ENCODE measurements around the gene CERS4. TPM values are rescaled to one million over a fixed set of nuclear protein-coding genes. Genes with fewer than 3 reads are reported as not detected.
"Not testable (repeated sequence)": the region's sequence is repeated elsewhere in the genome, so short reads cannot be mapped to it uniquely, and the experiment has no call there.

Gene CERS4
- polyA plus RNA-seq, 4 donors = 24.7 to 52.6 (median 37.5) TPM

DNA sequence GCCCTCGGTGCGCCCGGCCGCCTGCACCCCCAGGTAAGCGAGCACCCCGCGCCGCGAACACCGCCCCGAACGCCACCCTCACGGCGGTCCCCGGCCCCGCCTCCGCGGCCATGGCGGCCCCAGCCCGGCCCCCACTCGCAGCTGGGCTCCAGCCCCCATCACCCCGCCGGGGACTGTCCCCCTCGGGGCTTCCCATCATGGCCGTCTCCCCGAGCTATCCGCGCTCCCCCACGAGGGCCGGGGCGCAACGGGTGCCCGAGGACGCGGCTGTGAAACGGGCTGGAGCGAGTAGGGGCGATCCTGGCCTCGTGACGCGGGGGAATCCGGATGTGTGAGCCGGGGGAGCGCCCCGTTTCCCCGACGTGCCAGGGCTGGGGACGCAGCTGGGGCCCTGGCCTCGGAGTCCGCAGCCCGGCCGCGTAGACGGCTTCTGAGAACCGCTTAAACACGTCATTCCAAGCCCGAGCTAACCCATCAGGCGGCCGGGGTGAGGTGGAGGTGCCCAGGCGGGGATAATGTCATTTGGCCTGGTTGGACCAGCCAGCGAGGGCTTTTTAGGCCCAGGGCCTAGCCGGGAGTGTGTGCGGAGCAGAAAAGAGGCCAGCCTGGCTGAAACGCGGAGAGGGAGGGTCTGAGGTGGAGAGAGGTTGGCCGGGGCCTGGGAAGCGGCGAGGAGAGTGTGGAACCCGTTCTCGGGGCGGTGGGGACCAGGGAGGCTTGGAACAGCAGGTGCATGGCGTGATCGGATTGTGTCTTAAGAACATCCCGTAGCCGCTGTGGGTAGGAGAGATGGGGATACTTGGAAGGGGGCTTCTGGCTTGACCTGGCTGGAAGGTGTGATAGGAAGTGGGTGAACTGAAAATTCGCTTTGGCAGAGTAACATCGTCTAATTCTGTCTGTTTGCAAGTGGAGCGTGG lies 550 bp downstream of the CERS4 start:
- peak in 2 of 4 donors; percentile 22 to 27 for DNase-seq (ENCODE audit: low read depth in 4 of 4, low spot score in 3 of 4)

DNA sequence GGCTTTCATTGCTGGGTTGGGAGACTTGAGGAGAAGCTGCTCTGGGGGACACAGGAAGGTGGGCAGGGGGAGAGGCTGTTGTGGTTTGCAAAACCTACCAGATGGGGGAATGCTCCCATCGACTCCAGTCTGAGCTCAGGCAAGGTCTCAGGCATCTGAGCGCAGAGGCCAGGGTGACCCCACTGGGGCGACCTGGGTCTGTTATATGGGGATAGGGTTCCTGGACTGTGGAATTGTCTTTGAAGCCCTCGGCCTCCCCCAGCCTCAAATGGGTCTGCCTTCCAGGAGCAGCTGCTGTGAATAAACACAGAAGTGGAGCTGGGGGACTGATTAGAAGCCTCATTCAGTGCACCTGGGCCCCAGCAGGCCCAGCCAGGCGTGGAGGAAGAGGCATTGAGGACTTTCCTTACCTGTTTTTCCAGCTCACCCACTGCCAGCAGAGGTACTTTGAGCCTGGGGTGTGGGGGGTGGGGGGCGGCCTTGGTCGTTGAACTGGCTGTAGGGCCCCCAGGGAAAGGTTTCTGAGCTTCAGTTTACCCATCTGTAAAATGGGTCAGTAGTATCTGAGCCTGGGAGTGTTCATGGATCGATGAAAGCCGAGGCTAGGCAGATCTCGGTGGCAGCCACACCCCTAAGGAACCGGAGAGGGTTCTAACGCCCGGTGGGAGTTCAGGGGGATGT lies 1.4 kb downstream of the CERS4 start:
- no peak for DNase-seq (ENCODE audit: low read depth in 4 of 4, low spot score in 3 of 4)

DNA sequence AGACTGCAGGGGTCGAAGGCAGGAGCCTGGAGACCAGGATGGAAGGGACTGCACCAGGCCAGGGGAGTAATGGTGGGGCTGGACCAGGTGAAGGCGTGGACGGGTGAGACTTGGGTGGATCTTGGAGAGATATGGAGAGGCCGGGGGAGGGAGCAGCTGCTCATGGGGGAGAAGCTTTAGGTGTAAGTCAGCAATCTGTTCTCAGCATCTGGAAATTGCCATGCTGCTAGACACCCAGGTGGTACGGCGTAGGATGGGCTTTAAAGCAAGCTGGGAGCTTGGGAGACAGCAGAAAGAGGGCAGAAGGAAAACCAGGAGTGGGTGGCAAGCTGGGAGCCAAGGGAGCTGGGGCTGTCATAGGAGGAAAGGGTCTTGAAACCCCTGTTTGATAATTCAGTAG lies 3.0 kb downstream of the CERS4 start:
- DNase-seq (ENCODE audit: low read depth in 4 of 4, low spot score in 3 of 4) = no peak

DNA sequence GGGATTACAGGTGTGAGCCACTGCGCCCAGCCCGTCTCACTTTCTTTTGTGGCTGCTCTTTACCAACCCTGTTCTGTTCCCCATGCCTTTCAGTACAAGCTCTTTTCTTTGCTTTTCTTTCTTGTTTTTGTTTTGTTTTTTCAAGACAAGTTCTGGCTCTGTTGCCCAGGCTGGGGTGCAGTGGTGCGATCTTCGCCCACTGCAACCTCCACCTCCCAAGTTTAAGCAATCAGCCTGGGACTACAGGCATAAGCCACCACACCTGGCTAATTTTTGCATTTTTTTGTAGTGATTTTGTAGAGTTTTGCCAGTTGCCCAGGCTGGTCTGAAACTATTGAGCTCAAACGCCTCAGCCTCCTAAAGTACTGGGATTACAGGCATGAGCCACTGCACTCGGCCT lies 3.7 kb downstream of the CERS4 start:
- DNase-seq (ENCODE audit: low read depth in 4 of 4, low spot score in 3 of 4) = no peak

GRCh38 chr19:8213827-8214672 lies 4.9 kb downstream of the CERS4 start:
- DNase-seq (ENCODE audit: low read depth in 4 of 4, low spot score in 3 of 4) = no peak

GRCh38 chr19:8214802-8215201 lies 5.6 kb downstream of the CERS4 start:
- DNase-seq (ENCODE audit: low read depth in 4 of 4, low spot score in 3 of 4) = no peak

DNA sequence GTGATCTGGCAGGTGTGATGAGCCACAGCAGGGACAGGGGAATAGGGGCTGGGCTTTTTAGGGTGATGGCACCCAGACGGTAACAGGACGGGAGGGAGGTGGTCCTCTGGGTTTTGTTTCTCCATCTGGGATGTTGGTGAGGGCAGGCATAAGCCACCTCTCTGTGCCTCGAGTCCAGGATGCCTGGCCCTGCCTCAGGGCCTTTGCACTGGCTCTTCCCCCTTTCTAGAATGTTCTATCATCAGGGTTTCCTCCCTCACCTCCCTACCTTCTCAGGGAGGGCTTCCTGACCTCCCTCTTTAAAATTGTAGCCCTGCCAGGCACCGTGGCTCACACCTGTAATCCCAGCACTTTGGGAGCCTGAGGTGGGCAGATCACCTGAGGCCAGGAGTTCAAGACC lies 6.6 kb downstream of the CERS4 start:
- no peak for DNase-seq (ENCODE audit: low read depth in 4 of 4, low spot score in 3 of 4)

GRCh38 chr19:8216357-8216756 lies 7.2 kb downstream of the CERS4 start:
- DNase-seq (ENCODE audit: low read depth in 4 of 4, low spot score in 3 of 4) = no peak

- DNase-seq (ENCODE audit: low read depth in 4 of 4, low spot score in 3 of 4) = not testable (repeated sequence)
Observed at GRCh38 chr19:8218127-8218526, 9.0 kb downstream of the CERS4 start.

DNA sequence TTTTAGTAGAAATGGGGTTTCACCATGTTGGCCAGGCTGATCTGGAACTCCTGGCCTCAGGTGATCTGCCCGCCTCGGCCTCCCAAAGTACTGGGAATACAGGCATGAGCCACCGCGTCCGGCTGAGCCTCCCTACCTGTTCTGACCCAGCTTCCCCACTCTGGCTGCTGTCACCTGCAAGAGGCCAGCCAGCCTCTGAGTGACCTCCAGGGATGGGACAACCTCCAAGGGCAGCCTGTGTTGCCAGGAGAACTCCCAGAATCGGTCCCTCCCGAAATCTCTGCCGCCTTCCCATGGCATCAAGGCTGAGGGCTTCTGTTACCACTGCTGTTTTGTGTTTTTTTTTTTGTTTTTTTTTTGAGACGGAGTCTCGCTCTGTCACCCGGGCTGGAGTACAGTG lies 11.3 kb downstream of the CERS4 start:
- no peak for DNase-seq (ENCODE audit: low read depth in 4 of 4, low spot score in 3 of 4)

DNA sequence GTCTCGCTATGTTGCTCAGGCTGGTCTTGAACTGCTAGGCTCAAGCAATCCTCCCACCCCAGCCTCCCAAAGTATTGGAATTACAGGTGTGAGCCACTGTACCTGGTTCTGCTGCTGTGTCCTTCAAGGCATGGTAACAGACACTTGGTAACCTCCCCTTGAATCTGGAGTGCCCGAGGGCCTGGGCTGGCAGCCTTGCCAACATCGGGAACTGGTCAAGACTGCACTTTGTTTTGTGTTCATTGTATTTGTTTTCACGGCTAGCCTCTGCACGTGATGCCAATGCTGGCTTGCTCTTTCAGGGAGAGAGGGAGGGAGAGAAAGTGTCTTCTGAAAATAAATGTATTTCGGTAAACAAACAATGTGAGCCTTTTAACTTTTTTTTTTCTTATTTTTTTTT lies 12.0 kb downstream of the CERS4 start:
- DNase-seq (ENCODE audit: low read depth in 4 of 4, low spot score in 3 of 4) = no peak

- not testable (repeated sequence) for DNase-seq (ENCODE audit: low read depth in 4 of 4, low spot score in 3 of 4)
Observed at GRCh38 chr19:8223442-8223841, 14.3 kb downstream of the CERS4 start.

DNA sequence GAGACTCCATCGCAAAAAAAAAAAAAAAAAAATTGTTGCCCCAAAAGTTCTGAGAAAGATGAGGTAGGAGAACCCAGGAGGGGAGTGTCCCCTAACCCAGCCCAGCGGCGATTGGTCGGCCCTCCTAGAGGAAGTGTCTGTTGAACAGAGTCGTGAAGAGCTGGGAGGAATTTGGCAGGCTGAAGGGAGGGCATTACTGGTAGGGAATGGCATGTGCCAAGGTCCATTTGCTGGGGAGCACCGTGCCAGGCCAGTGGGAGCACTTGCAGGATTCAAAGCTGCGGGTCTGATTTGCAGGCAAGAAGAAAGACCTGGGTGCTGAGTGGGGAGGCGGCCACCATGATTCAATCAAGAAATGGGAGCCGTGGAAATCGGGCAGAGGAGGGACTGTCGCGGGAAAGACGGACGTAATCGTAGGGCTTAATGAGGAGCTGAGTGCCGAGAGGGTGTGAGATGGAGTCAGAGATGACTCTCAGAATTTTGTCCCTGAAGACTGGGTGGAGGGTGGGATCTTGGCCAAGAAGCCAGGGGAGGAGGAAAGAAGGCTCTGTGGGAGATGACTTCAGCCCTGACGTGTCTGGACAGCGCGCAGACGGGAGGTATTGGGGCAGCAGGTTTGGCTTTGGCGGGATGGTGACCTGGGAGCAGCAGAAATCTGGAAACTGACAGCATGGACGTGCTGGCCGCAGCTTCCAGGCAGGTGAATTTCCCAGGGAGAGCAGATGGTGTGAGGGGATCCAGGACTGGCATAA lies 15.4 kb downstream of the CERS4 start:
- no peak for DNase-seq (ENCODE audit: low read depth in 4 of 4, low spot score in 3 of 4)

DNA sequence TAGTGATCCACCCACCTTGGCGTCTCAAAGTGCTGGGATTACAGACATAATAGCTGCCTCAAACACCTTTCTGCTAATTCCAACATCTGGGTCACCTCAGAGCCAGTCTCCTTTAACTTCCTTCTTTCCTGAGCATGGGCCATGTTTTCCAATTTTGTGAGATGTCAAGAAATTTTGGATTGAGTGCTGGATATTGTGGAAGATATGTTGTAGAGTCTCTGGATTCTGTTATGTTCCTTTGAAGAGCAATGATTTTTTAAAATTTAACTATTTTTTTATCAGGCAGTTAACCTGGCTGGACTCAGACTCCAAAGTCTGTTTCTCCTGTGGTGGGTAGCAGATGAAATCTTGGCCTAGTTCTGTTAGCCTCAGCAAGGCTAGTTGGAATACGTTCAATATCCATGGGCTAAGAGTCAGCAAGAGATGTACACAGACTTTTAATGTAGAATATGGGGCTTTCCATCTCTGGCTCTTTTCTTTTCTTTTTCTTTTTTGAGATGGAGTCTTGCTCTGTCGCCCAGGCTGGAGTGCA lies 22.0 kb downstream of the CERS4 start:
- DNase-seq (ENCODE audit: low read depth in 4 of 4, low spot score in 3 of 4) = no peak

DNA sequence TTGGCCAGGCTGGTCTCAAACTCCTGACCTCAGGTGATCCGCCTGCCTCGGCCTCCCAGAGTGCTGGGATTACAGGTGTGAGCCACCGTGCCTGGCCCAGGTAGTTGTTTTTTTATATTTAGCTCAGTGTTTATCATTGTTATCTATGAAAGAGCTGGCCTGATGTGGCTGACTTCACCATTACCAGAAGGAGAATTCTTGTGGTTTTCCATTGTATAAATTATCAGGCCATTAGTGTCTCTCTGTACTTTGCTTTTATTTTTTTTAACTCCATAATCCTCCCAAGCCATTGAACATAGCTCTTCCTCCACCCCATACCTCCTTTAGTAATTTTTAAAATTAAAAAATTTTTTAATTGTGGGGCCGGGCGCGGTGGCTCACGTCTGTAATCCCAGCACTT lies 24.2 kb downstream of the CERS4 start:
- no peak for DNase-seq (ENCODE audit: low read depth in 4 of 4, low spot score in 3 of 4)

- no peak for DNase-seq (ENCODE audit: low read depth in 4 of 4, low spot score in 3 of 4)
Observed at GRCh38 chr19:8237026-8237425, 27.9 kb downstream of the CERS4 start.

- no peak for DNase-seq (ENCODE audit: low read depth in 4 of 4, low spot score in 3 of 4)
Observed at GRCh38 chr19:8238251-8238650, 29.1 kb downstream of the CERS4 start.

GRCh38 chr19:8239528-8240273 lies 30.5 kb downstream of the CERS4 start:
- DNase-seq (ENCODE audit: low read depth in 4 of 4, low spot score in 3 of 4) = no peak
